Retinal pigment epithelial cell (primary cell): ENCODE data around the gene SUN5.

Experiments used
- DNase-seq: peaks from one replicate; pipeline ENCODE4 v3.0.0-alpha.2; 2010; ENCODE audit warnings: low read depth
- H3K4me3 ChIP-seq: 2 replicates; pipeline ENCODE4 v1.5.1; 2011; ENCODE audit warnings: mild to moderate bottlenecking, low read length, control low read depth, moderate library complexity
- CTCF ChIP-seq: conservative IDR thresholded peaks from 2 replicates; pipeline ENCODE4 v1.5.1; 2011; ENCODE audit warnings: low read depth, low read length, control low read depth, inconsistent platforms

SUN5 gene

GRCh38 chr20:32971703-32972161 is 32.5 kb downstream of the SUN5 start:
- DNase-seq: no peak

GRCh38 chr20:32970973-32971300 is 33.3 kb downstream of the SUN5 start:
- no peak for TF ChIP-seq CTCF
- no peak overlapping the region for H3K4me3 ChIP-seq
- DNase-seq: no peak

More at GRCh38 chr20:32971703-32972161, 32.5 kb downstream of the SUN5 start:
- TF ChIP-seq CTCF: no peak
- H3K4me3 ChIP-seq: no peak overlapping the region

- H3K4me3 ChIP-seq: no peak overlapping the region
- no peak for DNase-seq
- TF ChIP-seq CTCF: no peak
These were observed 33.9 kb downstream of the SUN5 start for GRCh38 chr20:32970115-32970972.

- no peak for DNase-seq
- no peak overlapping the region for H3K4me3 ChIP-seq
- TF ChIP-seq CTCF: no peak
These were observed 34.7 kb downstream of the SUN5 start for GRCh38 chr20:32969356-32970114.

- no peak for TF ChIP-seq CTCF
- DNase-seq: no peak
- H3K4me3 ChIP-seq: no peak overlapping the region
These were observed 35.6 kb downstream of the SUN5 start for GRCh38 chr20:32968478-32969241.

GRCh38 chr20:32967961-32968457 is 36.2 kb downstream of the SUN5 start:
- DNase-seq: no peak
- H3K4me3 ChIP-seq: no peak overlapping the region
- no peak for TF ChIP-seq CTCF
